HCT116 (cell line): ENCODE results near the gene CCDC9B.

Experiments used
- CTCF ChIP-seq, 3 experiments: fragments of 200-600 bp in 1 of 3; sonication (generic) in 1 of 3; IDR thresholded peaks in 2 of 3; conservative IDR thresholded peaks in 1 of 3; 2 replicates each; pipeline ENCODE4 v1.5.1; 2012 to 2017; ENCODE audit warnings: low read depth in 2 of 3, low read length in 2 of 3, antibody characterized with exemption in 1 of 3, borderline replicate concordance in 1 of 3, control low read depth in 1 of 3, mild to moderate bottlenecking in 1 of 3, mixed read lengths in 1 of 3, mixed run types in 1 of 3, moderate library complexity in 1 of 3; ENCODE audit not compliant: insufficient read depth in 1 of 3
- EZH2phosphoT487 ChIP-seq: fragments of 200-600 bp; IDR thresholded peaks from 2 replicates; pipeline ENCODE4 v1.6.1; 2018; ENCODE audit warnings: antibody characterized with exemption, borderline replicate concordance
- RAD21 ChIP-seq: IDR thresholded peaks from 2 replicates; pipeline ENCODE4 v1.6.1; 2012; ENCODE audit warnings: low read depth, mild to moderate bottlenecking

GRCh38 chr15:40335938-40336743 lies 4.6 kb downstream of the CCDC9B start:
- TF ChIP-seq EZH2phosphoT487 (no peak), CTCF (IDR thresholded peaks at IDR 0.05 in 2 of 3, conservative IDR thresholded peaks at IDR 0.05 in 1 of 3; ENCODE audit: borderline replicate concordance in 1 of 3, insufficient read depth in 1 of 3, low read depth in 2 of 3, low read length in 2 of 3) (no peak), RAD21 (no peak)
